Umbilical cord (tissue), 2 donors: ENCODE data around the gene HSF2. TPM values are rescaled to one million over a fixed set of nuclear protein-coding genes. Genes with fewer than 3 reads are reported as not detected.
"Not testable (repeated sequence)": the region's sequence is repeated elsewhere in the genome, so short reads cannot be mapped to it uniquely, and the experiment has no call there.

ENCODE experiments used
- DNase-seq: peaks from one replicate; pipeline ENCODE4 v3.0.0-alpha.2; 2015; ENCODE audit warnings: low spot score
- total RNA-seq: library from RNA; depleted of rRNA; stranded (reverse); fragments of >200 nt; gene quantifications from one replicate; pipeline ENCODE4 v1.2.3, GENCODE V29; 2014; ENCODE audit warnings: low replicate concordance; ENCODE audit not compliant: insufficient read depth

HSF2 gene
- total RNA-seq, 1 donor from 2014 or later = 8.9 TPM

GRCh38 chr6:122454673-122455072, 55.2 kb downstream of the HSF2 start:
- no peak for DNase-seq

- not testable (repeated sequence) for DNase-seq
Measured at GRCh38 chr6:122455116-122455515, 55.7 kb downstream of the HSF2 start.

- DNase-seq = no peak
Measured at GRCh38 chr6:122458087-122458486, 58.6 kb downstream of the HSF2 start.

GRCh38 chr6:122459240-122459639, 59.8 kb downstream of the HSF2 start:
- peak; percentile 38 for DNase-seq

- not testable (repeated sequence) for DNase-seq
Measured at GRCh38 chr6:122459865-122460416, 60.5 kb downstream of the HSF2 start.

GRCh38 chr6:122461885-122462284, 62.4 kb downstream of the HSF2 start:
- DNase-seq = no peak

- DNase-seq = peak; percentile 98
Measured at GRCh38 chr6:122471107-122472021, 71.9 kb downstream of the HSF2 start, which contains the start of gene SERINC1. Gene SERINC1 (minus strand): TSS chr6:122471807. CDS start chr6:122471737, 70 bp downstream.

GRCh38 chr6:122472022-122472340, 72.5 kb downstream of the HSF2 start:
- DNase-seq = no peak

GRCh38 chr6:122476131-122476530, 76.7 kb downstream of the HSF2 start:
- no peak for DNase-seq

- no peak for DNase-seq
Measured at GRCh38 chr6:122482750-122483080, 83.3 kb downstream of the HSF2 start.

Other genes with a start within 250 kb of the HSF2 start
- gene SERINC1, start 72.2 kb downstream of the HSF2 start, total RNA-seq = 275 TPM
- 8.7 TPM for gene PKIB, start 210.8 kb downstream of the HSF2 start, total RNA-seq